ENCODE data around the gene IDS. TPM values are rescaled to one million over a fixed set of nuclear protein-coding genes. Genes with fewer than 3 reads are reported as not detected.
"Not testable (repeated sequence)": the region's sequence is repeated elsewhere in the genome, so short reads cannot be mapped to it uniquely, and the experiment has no call there.

The IDS gene
- polyA plus RNA-seq, 1 donor, result 39.0 TPM

DNA sequence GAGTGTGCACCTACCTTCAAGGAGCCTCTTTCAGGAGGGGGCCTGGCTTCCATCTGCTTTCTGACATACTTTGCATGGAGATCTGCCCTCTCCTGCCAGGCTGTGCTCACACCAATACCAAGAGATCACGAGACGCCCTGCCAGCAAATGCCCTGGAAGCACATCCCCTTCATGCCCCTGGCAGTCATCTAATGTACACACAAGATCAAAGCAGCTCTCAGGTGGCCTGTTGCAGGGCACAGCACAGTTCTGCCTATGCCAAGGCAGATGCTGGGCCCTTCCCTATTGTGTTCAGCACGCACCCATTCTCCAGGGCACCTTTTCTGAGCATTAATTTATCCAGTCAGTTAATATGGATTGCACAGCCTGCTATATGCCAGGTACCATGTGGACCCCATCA lies 27.8 kb upstream of the IDS start:
- not testable (repeated sequence) for DNase-seq

DNA sequence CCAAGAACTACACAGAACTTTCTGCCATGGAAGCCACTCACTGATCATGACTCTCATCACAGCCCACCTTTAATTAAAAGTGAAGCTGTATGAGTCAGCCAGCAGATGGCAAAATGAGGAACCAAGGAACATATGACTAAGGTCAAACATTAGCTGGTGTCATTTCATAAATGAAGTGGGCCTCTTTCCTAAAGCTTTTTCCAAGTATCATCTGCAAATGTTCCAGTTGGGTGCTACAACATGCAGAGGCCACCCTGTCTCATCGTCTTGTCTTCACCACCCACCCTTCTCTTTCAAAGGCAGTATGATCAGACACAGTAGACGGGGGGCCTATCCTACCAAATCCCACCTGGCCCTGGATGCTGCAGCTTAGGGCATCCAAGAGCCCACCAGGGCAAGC lies 26.5 kb upstream of the IDS start:
- no peak for DNase-seq

- no peak for DNase-seq
Measured at GRCh38 chrX:149528381-149528780, 23.3 kb upstream of the IDS start.

GRCh38 chrX:149527705-149528104 lies 22.6 kb upstream of the IDS start:
- no peak for DNase-seq

DNA sequence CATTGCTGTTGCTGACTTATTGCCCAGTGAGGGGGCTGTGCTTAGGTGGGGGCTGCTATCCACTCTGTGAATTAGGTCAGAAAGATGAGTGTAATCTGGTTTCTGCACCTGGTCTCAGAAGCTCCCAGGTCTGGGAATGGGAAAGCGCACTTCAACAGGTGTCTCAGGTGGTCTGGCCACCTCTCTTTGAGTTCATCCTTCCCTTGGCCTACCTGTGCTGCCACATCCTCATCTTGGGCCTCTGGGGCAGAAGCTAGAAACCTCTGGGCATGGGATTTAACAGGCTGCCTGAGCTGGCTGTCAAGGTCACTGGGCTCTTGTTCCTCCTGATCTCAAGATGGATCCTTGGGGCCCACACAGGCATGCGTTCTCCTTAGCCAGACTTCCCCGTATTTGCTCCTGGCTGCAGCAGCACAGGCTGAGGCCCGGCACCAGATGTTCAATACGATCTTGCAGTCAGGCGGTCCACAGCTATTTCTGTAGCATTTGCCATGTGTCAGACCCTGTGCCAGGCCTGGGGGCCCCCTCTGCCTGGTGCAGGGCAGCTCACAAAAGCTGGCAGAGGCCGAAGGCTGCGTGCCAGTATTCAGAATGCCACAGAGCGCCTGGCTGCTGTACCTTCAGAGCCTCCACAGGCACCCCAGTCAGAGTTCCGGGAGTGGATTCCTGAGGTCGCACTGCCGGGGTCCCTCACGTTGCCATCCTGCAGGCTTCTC lies 21.4 kb upstream of the IDS start:
- not testable (repeated sequence) for DNase-seq

DNA sequence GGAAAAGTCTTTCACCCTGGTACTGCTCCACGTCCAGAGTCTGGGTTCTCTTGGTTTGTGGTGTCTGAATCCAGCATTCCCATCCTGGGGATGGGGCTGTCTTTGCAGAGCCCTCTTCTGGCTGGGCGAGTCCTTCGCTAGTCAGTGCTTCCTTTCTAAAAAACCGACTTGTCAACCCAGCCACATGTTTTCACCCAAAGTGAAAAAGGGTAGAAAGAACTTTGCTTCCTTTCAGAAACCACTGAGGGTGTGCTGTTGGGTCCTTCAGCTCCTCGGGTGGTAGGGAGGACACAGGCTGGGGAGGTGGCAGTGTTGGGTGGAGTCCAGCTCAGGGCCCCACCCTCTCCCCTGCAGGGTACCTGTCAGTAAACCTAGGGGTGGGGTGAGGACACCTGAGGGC lies 20.8 kb upstream of the IDS start:
- DNase-seq, result not testable (repeated sequence)

GRCh38 chrX:149525389-149525788 lies 20.3 kb upstream of the IDS start:
- not testable (repeated sequence) for DNase-seq

GRCh38 chrX:149522916-149523315 lies 17.8 kb upstream of the IDS start:
- DNase-seq, result no peak

GRCh38 chrX:149521438-149521837 lies 16.3 kb upstream of the IDS start:
- DNase-seq, result no peak

DNA sequence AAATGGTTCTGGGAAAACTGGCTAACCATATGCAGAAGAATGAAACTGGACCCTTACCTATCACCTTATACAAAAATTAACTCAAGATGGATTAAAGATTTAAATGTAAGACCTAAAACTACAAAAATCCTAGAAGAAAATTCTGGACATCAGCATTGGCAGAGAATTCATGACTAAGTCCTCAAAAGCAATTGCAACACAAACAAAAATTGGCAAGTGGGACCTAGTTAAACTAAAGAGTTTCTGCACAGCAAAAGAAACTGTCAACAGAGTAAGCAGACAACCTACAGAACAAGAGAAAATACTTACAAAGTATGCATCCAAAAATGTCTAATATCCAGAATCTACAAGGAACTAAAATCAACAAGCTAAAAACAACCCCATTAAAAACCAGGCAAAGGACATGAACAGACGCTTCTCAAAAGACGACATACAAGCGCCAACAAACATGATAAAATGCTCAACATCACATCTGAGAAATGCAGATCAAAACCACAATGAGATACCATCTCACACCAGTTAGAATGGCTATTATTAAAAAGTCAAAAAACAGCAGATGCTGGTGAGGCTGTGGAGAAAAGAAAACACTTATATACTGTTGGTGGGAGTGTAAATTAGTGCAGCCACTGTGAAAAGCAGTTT lies 15.7 kb upstream of the IDS start:
- DNase-seq, result not testable (repeated sequence)

DNA sequence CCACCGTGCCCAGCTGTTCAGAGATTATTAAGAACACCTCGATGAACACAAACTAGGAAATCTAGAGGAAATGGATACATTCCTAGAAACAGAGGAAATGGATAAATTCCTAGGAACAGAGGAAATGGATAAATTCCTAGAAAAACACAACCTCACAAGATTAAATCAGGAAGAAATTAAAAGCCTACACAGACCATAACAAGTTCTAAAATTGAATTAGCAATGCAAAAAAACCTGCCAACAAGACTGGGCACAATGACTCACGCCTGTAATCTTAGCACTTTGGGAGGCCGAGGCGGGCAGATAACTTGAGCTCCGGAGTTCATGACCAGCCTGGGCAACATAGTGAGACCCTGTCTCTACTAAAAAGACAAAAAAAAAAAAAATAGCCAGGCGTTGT lies 13.1 kb upstream of the IDS start:
- DNase-seq, result no peak

DNA sequence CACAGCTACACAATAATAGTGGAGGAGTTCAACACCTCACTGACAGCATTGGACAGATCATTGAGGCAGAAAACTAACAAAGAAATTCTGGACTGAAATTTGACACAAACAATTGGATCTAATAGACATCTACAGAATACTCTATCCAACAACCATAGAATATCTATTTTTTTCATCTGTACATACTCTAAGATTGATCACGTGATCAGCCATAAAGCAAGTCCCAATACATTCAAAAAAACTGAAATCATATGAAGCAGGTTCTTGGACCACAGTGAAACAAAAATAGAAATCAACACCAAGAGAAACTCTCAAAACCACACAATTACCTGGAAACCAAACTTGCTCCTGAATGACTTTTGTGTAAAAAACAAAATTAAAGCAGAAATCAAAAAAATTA lies 12.2 kb upstream of the IDS start:
- no peak for DNase-seq

GRCh38 chrX:149516604-149517003 lies 11.5 kb upstream of the IDS start:
- no peak for DNase-seq

DNA sequence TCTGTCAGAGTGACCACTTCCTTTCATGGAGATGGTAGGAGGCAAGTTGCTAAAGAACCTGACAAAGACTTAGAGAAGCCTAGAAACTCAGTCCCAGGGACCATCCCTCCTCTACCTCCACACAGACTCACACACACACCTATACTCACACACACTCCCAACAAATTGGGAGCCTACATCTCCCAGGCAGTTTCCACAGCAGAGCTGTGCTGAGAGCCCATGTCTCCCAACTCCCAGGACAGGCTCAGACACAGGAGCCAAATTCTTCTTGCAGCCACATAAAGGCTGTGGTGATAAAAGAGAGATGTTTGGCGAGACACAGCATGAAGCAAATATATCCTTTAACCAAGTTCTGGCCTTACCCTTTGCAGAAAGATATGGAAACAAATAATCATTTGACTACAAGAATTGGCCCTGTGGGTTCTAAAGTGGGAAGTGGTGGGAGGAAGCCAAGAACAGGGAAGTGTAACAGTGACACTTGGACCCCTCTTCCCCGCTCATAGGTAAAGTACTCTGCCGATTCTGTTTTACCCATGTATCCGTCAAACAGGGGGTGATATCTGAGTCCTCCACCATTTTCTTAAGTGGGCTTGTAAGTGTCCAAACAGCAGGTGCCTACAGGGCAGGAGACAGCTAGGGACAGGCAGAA lies 11.0 kb upstream of the IDS start:
- DNase-seq, result no peak

DNA sequence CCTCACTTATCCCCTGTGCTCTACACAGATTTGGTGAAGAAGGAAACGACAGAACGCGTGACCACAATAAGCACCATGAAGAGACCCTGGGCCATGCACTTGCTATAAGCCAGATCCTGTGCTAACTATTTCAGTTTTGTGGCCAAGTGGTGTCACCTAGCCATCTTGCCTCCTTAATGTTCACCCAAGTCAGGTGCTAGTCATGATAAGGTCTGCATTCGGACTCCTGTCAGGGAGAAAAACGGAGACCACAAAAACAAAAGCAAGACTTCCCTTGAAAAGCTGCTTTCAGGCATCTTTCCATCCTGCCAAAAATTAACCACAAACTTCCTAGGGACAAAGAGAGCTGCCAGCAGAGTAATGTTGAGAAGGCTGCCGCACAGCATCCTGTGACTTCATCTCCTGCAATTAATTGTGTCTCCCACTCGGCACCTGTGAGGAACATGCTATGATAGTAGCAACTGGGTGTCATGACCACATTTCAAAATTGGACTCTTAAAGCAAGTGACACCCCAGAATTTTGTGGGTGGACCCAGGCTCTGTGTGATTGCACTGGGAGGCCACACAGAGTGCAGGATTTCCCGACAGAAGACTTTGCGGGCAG lies 8.8 kb upstream of the IDS start:
- DNase-seq, result no peak

DNA sequence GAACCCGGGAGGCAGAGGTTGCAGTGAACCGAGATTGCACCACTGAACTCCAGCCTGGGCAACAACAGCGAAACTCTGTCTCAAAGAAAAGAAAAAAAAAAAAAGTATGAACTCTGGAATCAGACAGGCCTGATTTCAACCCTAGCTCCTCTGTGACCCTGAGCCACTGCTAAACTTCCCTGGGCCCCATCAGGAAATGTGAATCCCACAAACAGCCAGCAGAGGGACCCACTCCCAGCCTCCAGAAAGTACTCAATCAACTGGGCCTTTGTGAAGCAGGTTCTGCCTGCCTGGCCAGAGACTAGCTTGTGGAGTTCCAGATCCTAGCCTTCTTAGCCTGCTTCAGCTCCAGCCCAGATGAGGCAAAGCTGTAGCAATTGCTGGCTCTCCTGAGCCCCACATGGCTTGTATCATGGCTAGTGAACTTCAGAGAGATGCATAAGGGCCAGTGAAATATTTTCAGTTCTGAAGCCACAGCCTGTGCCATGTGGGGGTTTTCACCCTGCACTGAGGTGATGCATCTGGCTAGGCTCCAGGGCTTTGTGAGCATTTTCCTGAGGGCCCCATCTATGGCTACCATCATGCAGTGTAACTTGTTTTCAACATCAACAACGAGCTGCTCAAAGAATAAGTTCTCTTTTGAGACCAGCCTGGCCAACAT lies 7.2 kb upstream of the IDS start:
- peak; percentile 42 for DNase-seq

GRCh38 chrX:149511081-149511480 lies 6.0 kb upstream of the IDS start:
- no peak for DNase-seq

DNA sequence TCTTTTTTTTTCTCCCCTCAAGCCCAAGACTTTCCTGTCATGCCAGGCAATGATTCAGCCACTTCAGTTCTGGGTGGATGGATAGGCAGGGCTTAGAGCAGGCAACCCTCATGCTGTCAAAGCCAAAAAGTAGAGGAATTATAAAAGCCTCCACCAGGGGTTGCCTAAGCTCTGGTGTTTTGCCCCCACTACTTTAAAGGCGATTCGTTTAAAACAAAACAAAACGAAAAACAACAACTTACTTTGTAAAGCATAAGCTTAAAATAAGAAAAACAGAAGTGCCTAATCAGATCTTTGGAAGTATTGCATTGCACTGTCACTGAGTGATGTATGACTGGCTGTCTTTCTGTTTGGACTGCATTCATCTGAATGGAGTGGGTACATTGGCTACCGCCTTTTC lies 5.3 kb upstream of the IDS start:
- DNase-seq, result no peak

DNA sequence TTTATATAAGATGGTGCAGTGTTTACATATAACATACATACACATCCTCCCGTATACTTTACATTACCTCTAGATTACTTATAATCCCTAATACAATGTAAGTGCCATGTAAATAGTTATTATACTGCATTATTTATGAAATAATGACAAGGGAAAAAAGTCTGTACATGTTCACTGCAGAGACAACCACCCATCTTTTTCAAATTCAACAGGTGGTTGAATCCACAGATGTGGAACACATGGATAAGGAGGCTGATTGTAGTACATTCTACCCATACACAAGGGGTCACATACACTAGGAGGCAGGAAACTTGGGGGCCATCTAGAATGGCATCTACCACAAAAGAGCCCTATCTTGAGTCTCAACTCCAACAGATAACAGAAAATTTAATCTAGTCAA lies 3.4 kb upstream of the IDS start:
- no peak for DNase-seq

DNA sequence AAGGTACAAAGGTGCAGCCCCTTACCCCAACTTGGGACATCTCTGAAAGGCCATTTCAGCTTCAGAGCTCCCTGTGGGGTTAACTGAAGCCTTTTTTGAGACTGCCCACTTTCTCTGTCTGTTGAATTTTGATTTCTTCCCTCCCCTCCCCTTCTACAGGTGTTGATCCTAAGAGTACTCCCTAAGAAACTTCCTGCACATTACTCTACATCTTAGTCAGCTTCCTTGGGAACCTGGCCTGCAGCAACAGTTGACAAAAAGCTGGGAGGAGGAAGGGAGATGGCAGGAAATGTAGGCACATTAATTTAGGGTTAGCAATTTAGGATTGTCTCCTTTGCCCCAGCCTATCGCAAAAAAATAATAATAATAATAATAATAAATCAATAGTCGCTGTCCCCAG lies 1.2 kb upstream of the IDS start:
- no peak for DNase-seq

DNA sequence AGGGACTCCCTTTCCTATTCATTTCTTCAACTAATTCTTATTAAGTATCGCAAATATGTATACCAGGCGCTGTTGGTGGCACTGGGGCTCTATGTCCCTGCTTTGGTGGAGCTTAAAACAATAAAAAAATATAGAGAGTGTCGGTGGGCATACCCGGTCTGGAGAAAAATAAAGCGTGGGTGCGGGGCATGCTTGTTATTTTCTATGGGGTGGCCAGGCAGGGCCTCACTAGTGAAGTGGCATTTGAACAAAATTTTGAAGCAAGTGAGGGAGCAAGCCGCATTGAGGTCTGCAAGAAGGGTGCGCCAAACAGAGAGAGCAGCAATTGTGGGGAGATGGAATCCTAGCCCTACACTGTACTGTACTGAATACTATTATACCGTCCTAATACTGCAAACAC lies 565 bp upstream of the IDS start:
- no peak for DNase-seq

- no peak for DNase-seq
Measured at GRCh38 chrX:149504226-149504914, 736 bp downstream of the IDS start.
